Stimulated activated CD8-positive, alpha-beta memory T cell treated with anti-CD3 and anti-CD28 coated beads, Interleukin-4, amount 100 ng/mL, for 4 hours (primary cell): ENCODE data around the gene GSDME.
"Not testable (repeated sequence)": the region's sequence is repeated elsewhere in the genome, so short reads cannot be mapped to it uniquely, and the experiment has no call there.

Experiments
- DNase-seq, 2 donors: peaks; one replicate each; pipeline ENCODE4 v3.0.0-alpha.2; 2020; ENCODE audit warnings: low read depth in 2 of 2, low spot score in 1 of 2

Gene GSDME

DNA sequence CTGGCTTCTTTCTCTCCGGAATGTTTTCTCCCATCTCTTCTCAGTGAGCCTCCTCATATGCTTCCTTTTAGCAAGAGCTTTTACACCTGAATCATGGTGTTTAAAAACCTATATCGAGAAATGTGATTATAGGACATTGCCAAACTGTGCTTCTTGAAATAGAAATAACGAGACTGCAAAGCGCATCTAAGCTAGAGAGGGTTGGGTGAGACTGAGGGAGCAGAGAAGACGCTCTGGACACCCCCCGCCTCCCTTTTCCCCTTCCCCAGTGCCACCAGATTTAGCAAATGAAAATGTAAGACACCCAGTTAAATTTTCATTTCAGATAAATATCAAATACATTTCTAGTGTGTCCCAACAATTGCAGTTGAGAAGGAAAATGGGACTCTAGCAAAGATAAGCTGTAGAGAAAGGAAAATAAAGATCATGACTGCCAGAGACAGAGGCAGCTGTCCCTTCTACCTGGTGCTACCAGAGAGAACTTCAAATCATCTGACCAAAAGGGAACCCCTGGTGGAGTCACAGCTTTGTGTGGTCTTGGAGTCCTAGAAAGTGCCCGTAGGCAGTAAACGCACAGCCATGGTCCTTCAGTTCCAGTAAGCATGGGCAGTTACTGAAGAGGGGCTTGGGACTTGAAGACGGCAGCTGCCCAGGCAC lies 14.6 kb downstream of the GSDME start:
- DNase-seq, result no peak

DNA sequence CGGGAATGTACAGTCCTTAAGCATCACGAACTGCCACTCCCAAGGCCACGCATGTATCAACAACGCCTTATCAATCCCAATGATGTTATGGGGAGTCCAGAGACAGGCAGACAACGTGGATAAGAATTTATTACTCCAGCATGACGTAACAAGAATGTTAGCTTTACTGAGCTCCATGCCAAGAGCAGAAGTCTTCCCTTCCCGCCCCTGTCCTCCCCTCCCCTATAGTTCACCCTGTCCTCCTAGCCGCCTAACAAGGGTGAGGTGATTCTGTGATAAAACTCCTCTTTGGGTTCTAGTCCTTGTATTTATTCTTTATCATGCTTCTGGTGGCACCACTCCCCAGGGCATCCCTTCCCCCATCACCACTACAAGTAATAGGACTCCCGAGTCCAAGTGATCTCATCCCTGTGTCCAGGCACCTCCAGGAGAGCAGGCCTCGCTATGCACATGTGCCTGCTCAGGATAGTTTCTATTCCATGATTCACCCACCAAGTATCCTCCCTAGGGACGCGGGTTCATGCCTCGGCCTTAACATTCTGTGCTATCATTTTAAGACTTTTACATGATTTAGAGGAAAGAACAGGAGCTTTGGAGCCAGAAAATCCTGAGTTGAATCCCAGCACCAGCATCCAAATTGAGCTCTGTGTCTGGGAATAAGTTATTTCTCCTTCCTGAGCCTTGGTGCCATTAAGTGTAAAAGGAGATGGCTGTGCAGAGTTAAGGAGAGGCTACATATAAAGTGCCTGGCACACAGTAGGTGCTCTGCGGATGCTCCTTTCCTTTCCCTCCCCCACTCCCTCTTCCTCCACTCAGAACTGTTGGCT lies 15.4 kb downstream of the GSDME start:
- no peak for DNase-seq

DNA sequence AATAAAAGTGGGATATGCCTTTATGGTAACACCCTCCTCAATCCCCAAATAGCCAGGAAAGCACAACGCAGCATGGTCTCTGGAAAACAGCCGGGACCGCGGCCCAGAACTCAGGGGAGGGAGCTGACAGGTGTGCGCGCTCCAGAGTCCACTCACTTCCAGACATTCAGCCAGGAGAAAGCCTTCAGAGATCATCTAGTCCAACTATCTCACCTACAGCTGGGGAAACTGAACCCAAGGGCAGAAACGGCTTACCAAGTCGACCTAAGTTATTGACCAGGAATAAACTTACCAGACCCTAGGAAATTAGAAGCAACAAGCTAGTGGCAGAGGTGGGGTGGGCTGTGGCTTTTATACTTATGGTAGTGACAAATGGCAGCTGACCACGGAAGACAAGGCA lies 16.4 kb downstream of the GSDME start:
- DNase-seq, result no peak

DNA sequence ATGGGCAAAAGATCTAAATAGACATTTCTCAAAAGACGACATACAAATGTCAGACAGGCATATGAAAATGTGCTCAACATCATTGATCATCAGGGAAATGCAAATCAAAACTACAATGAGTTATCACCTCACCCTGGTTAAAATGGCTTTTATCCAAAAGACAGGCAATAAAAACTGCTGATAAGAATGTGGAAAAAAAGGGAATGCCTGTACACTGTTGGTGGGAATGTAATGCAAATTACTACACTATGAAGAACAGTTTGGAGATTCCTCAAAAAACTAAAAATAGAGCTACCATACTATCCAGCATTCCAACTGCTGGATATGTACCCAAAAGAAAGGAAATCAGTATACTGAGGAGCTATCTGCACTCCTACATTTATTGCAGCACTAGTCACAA lies 18.0 kb downstream of the GSDME start:
- no peak for DNase-seq

DNA sequence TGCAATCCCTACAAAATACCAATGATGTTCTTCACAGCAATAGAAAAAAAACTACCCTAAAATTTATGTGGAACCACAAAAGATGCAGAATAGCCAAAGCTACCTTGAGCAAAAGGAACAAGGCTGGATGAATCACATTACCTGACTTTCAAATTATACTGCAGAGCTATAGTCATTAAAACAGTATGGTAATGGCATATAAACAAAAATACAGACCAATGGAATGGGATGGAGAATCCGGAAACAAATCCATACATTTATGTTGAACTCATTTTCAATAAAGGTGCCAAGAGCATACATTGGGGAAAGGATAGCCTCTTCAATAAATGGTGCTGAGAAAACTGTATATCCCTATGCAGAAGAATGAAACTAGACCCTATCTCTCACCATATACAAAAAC lies 18.7 kb downstream of the GSDME start:
- no peak for DNase-seq

DNA sequence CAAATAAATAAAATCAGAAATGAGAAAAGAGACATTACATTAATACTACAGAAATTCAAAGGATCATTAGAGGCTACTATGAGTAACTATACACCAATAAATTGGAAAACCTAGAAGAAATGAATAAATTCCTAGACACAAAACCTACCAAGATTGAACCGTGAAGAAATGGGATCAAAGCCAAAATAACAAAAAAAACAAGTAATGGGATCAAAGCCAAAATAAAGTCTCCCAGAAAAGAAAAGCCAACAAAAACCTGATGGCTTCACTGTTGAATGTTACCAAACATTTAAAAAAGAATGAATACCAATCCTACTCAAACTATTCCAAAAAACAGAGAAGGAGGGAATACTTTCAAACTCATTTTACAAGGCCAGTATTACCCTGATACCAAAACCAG lies 20.0 kb downstream of the GSDME start:
- no peak for DNase-seq

DNA sequence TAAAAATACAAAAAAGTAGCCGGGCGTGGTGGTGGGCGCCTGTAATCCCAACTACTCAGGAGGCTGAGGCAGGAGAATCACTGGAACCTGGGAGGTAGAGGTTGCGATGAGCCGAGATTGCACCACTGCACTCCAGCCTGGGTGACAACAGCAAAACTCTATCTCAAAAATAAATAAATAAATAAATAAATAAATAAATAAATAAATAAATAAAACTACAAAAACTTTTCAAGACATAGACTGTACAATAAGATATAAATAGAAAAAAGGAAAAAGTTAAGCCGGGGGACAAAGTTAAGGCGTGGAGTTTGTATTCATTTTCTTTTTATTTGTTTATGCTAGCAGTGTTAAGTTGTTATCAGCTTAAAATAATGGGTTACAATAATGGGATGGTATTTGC lies 21.7 kb downstream of the GSDME start:
- not testable (repeated sequence) for DNase-seq

DNA sequence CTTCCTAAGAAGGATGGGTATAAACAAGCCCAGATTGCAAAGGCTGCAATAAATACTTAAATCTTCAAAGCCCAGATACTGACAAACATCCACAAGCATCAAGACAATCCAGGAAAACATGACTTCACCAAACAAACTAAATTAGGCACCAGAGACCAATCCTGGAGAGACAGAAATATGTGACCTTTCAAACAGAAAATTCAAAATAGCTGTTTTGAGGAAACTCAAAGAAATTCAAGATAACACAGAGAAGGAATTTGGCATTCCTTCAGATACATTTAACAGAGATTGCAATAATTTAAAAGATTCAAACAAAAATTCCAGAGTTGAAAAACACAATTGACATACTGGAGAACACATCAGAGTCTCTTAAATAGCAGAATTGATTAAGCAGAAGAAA lies 23.0 kb downstream of the GSDME start:
- DNase-seq, result no peak

DNA sequence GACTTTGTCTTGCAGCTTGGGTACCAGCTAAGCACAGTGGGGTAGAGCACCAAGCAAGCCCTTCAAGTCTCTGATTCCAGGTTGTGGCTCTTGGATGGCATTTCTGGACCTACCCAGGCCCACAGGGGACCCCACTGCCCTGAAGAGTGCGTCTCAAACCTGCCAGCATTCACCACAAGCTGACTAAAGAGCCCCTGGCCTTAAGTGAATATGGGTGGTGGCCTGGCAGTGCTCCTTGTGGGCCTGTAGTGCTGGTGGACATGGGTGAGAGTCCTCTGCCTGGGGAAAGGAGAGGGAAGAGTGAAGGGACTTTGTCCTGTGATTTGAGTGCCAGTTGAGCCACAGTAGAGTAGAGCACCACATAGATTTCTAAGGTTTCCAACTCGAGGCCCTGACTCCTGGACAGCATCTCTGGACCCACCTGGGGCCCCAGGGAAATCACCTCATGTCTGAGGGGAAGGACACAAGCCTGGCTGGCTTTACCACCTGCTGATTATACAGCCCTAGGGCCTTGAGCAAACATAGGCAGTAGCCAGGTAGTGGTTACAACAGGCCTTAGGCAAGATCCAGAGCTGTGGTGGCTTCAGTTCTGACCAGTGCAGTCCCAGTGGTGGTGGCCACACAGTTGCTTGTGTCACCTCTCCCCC lies 23.7 kb downstream of the GSDME start:
- no peak for DNase-seq

DNA sequence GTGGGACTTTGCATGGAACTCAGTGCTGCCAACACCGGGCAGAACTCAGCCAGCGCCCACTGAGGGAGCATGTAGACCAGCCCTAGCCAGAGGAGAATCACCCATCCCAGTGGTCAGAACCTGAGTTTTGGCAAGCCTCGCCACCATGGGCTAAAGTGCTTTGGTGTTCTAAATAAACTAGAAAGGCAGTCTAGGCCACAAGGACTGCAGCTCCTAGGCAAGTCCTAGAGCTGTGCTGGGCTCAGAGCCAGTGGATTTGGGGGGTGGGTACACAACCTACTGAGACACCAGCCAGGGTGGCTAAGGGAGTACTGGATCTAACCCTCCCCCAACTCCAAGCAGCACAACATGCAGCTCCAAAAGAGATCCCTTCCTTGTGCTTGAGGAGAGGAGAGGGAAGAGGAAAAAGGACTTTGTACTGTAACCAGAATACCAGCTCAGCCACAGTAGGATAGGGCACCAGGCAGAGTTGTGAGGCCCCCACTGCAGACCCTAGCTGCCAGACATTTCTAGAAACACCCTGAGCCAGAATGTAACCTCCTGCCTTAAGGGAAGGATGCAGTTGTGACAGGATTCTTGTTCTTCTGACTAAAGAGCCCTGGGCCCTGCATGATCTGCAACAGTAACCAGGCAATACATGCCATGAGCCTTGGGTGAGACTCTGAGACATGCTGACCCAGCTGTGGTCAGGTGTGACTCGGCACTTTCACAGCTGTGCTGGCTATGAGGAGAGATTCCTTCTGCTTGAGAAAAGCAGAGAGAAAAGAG lies 24.4 kb downstream of the GSDME start:
- no peak for DNase-seq

DNA sequence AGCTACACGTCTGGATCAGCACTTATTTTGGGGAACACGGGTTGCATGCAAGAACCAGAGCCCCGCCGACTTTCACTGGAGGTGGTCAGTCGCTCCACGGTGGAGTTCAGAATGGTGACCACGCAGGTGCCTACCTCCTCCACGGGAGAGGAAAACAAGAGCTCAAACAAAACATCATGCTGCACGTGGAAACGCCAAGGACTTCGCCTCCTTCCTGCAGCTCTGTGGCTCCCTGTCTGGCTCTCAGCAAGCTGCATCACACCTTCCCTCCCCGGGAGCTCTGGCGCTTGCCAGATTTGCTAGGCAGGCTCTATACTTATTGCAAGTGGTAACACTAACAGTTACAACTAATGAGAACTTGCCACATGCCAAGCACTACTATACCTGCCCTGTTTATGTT lies 26.0 kb downstream of the GSDME start:
- no peak for DNase-seq

DNA sequence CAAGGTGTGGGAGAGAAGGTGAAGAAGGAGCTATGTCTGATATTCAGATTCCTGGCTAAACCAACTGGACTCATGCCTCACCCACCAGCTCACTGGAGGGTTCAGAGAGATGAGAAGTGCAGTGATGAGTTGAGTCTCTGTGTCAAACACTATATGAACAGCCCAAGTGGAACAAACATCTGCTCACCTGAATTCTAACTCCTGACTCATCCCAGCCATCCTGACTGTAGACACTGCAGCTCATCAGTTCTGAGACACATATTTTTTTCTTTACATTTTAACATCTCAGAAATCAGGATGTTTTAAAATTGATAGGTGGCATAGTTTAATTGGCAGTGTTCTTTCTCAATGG lies 27.3 kb downstream of the GSDME start:
- DNase-seq, result no peak

DNA sequence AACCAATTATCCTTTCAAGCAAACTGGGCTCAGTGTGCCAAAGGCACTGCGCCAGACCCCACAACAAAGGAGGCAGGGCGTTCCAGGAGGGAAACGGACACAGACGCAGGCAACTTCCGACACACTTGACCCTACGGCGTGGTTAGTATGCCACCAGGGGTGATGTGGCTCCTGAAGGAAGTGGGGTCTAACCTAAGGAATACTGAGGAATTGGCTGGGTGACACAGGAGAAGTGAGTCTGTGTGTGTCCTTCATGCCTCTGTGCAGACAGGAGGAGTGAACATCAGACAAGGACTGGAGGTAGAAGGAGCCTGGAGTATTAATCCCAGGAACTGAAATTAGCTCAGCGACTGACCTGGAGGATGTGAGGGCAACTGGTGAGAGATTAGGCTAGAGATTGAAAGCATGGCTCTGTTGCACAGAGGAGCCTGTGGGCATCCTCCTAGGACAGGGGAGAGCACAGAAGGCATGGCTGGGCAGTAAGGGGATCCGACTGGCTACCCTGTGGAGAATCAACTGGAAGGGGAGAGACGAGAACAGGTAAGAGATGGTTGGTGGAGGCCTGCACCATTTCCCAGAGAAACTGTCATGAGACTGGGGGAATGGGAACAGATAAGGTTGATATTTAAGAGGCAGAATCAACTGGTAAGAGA lies 27.8 kb downstream of the GSDME start:
- DNase-seq, result no peak

DNA sequence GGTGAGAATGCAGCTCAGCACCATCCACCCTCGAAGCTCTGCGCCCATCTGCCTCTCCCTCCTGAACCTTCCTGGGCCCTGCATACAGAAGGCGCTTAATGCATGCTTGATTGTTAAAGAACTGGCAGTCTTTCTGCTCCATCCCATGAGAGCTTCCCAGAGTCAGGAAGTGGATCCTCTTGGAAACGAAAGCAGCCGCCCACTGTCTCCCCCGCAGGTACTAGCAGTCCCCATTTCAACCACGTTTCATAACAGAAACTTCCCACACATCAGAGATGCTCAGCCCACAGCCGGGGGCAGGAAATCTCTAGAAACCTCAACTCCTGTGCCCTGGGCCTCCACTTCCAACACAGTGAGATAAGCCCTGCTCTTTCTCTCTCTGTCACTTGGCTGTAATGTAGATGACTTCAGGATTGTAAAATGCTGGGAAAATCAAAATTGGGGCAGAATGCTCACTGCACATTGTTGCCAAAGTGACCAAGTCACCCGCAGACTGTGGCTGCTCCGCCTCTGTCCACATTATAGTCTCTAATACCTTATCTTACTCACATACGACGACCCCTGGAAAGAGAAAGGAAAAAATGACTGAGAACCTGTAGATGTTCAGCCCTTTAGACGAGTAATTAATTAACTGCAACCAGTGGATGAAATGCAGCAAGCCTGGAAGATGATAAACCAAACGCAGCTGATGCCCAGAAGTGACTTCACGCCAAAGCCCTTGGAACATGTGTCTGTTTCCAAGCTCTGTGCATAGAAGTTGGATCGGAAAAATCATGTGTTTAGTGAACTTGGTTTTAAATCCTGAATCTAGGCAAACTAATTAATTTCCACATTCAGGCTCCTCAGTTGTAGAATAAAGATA lies 28.5 kb downstream of the GSDME start:
- no peak for DNase-seq

DNA sequence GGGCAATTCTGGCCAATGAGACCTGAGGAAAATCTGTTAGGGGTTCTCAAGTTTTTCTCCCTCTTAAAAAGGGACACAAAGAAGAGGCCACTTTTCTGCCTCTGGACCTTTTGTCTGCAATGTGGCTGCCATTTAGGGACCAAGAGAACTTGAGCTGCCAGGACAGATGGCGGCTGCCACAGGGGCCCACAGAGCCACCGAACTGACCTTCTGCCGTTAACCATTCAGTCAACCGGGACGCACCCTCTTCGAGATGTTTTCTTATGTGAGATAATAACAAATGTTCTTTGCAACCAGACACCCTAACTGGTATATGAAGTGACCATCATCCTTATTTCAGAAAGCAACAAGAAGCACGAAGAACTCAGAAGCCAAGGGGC lies 29.2 kb downstream of the GSDME start:
- DNase-seq, result no peak

DNA sequence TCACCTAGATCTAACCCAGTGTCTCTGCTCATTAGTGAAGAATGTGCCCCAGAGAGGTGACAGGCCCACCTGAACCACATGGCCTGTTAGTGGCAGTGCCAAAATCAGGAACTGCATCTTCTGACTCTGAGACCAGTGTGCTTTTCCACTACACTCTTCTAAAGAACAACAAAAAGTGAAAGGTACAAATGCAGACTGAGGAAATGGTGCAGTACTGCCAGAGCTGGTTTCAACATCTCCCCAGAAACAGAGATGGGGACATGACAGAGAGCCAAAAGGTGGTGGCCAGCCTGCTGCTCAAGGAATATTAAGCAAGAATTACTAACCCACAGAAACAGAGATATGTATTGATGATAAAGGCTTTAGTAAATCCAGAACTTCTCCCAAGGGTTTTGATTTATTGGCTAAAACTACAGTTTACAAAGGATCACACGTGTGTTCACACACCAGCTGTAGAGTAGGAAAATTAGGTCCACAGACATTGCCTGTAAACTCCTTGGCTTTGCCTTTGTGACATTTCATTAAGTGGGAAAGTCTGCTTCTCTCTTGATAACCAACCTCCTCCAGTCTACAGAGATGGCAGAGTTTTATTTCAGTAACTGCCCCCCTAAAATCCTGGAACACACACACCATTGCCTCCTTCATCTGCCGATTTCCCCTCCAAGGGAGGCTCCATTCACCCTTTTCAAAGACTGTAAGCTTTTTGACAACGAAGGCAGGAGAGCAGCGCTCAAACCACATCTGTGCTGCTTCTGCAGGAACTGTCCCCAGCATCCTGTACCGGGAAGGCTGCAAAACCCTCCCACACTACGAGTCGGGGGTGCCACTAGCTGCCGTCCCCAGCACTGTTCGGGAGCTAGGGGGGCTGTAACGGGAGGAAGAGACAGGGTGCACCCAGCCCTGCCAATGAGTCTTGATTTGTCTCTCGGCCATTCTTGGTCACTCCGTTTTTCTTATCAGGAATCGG lies 29.8 kb downstream of the GSDME start:
- no peak for DNase-seq

DNA sequence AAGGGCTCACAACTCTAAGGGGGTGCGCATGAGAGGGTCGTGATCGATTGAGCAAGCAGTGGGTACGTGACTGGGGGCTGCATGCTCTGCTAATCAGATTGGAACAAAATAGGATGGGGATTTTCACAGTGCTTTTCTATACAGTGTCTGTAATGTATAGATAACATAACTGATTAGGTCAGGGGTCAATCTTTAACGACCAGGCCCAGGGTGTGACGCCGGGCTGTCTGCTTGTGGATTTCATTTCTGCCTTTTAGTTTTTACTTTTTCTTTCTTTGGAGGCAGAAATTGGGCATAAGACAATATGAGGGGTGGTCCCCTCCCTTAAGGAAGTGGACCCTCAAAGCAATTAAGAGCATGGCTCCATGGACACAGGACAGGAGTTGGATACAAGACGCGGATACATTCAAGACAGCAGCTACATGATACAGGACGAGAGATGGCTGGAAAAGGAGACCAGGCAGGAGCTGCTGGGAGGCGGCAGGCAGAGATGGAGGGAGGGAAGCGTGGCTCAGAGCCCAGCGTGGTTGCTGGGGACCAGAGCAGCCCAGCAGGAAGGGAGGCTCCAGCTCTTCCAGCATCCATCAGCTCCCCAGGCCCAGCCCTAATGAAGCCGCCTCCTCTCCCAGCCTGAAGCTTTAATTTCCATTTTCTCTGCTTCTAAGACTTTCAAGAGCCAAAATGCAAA lies 31.6 kb downstream of the GSDME start:
- DNase-seq, result no peak

DNA sequence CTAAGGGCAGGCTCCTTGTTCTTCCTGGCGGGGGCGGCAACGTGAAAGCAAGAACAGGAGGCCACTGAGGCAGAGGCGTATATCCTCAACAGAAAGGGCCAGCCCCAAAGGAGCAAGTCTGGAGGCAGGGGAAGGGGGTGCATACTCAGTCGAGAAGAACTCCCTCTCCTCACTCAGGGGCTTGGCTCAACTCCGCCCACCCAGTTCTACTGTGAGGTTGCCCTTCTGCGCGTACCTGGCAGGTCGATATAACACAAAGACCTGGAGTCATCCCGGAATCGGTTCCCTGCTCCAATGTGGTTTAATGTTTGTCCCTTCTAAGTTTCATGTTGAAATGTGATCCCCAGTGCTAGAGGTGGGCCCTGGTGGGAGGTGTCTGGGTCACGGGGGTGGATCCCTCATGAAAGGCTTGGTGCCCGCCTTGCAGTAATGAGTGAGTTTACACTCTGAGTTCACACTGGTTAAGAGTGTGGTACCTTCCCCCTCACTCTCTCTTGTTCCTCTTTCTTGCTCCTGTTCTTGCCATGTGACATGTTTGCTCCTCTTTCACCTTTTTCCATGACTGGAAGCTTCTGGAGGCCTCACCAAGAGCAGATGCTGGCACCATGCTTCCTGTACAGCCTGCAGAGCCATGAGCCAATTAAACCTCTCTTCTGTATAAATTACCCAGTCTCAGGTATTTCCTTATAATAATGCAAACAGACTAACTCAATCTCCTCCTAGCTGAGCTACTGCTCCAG lies 32.6 kb downstream of the GSDME start:
- no peak for DNase-seq
